T-helper 2 cell treated with Interferon-gamma antibody and Interleukin-4, amounts not matched to agents 5 μg/mL and 100 μg/mL, for 36 hours (primary cell): ENCODE results near the gene TNFRSF12A.

Experiments
- DNase-seq: peaks from one replicate; pipeline ENCODE4 v3.0.0; 2021; ENCODE audit warnings: low spot score
- H3K27ac Mint-ChIP-seq: one replicate; pipeline ENCODE4 v1.8.0; 2021; ENCODE audit warnings: mild to moderate bottlenecking, mixed read lengths
- H3K27me3 Mint-ChIP-seq: one replicate; pipeline ENCODE4 v1.8.0; 2021; ENCODE audit warnings: low read depth, mixed read lengths
- H3K36me3 Mint-ChIP-seq: one replicate; pipeline ENCODE4 v1.8.0; 2021; ENCODE audit warnings: low read depth, mixed read lengths
- H3K4me1 Mint-ChIP-seq: one replicate; pipeline ENCODE4 v1.8.0; 2021; ENCODE audit warnings: low read depth, mixed read lengths
- H3K4me3 Mint-ChIP-seq: one replicate; pipeline ENCODE4 v1.8.0; 2022; ENCODE audit warnings: mild to moderate bottlenecking, moderate library complexity, mixed read lengths
- H3K9me3 Mint-ChIP-seq: one replicate; pipeline ENCODE4 v1.8.0; 2021; ENCODE audit warnings: mixed read lengths

The TNFRSF12A gene

GRCh38 chr16:3020247-3020603 is at the start of gene TNFRSF12A:
Gene TNFRSF12A, plus strand, starts transcription at chr16:3020368. Its CDS starts 30 bp downstream, at chr16:3020398.
- Mint-ChIP-seq H3K4me1 (peaks cover 36% of the 10 kb centered on the region), H3K36me3 (peaks cover 7% of the 10 kb centered on the region), H3K27ac (peak within 1 kb of the TSS; percentile 71), H3K4me3 (peak within 1 kb of the TSS; percentile 90), H3K9me3 (no peaks in the 10 kb centered on the region), H3K27me3 (peaks cover 8% of the 10 kb centered on the region)
- peak; percentile 78 for DNase-seq

GRCh38 chr16:2970563-2970962 is 49.6 kb upstream of the TNFRSF12A start:
- no peak for DNase-seq
- Mint-ChIP-seq H3K36me3 (peaks cover 14% of the 10 kb centered on the region), H3K27me3 (peaks cover 12% of the 10 kb centered on the region), H3K4me1 (peaks cover 15% of the 10 kb centered on the region), H3K4me3 (peak overlapping the region; percentile 78), H3K9me3 (no peaks in the 10 kb centered on the region), H3K27ac (peak overlapping the region; percentile 49)

- Mint-ChIP-seq H3K4me3 (peak overlapping the region; percentile 78), H3K36me3 (peaks cover 14% of the 10 kb centered on the region), H3K27ac (peak overlapping the region; percentile 49)
Measured at GRCh38 chr16:2971134-2971984, 48.8 kb upstream of the TNFRSF12A start.

GRCh38 chr16:2971985-2972784 is 48.0 kb upstream of the TNFRSF12A start:
- no peak for DNase-seq
- H3K9me3 Mint-ChIP-seq, result no peaks in the 10 kb centered on the region
- peaks cover 15% of the 10 kb centered on the region for H3K4me1 Mint-ChIP-seq
- peaks cover 18% of the 10 kb centered on the region for H3K36me3 Mint-ChIP-seq
- peaks cover 8% of the 10 kb centered on the region for H3K27me3 Mint-ChIP-seq
- peak overlapping the region; percentile 63 for H3K27ac Mint-ChIP-seq
- H3K4me3 Mint-ChIP-seq, result peak overlapping the region; percentile 17

More at GRCh38 chr16:2971134-2971984, 48.8 kb upstream of the TNFRSF12A start:
- DNase-seq, result no peak
- peaks cover 8% of the 10 kb centered on the region for H3K27me3 Mint-ChIP-seq
- H3K9me3 Mint-ChIP-seq, result no peaks in the 10 kb centered on the region
- peaks cover 15% of the 10 kb centered on the region for H3K4me1 Mint-ChIP-seq

GRCh38 chr16:2973093-2973492 is 47.1 kb upstream of the TNFRSF12A start:
- DNase-seq, result no peak
- peaks cover 5% of the 10 kb centered on the region for H3K27me3 Mint-ChIP-seq
- no peaks in the 10 kb centered on the region for H3K9me3 Mint-ChIP-seq
- peaks cover 15% of the 10 kb centered on the region for H3K4me1 Mint-ChIP-seq
- no peak overlapping the region for H3K27ac Mint-ChIP-seq
- peaks cover 23% of the 10 kb centered on the region for H3K36me3 Mint-ChIP-seq
- no peak overlapping the region for H3K4me3 Mint-ChIP-seq

- peaks cover 23% of the 10 kb centered on the region for H3K36me3 Mint-ChIP-seq
- H3K9me3 Mint-ChIP-seq, result no peaks in the 10 kb centered on the region
- DNase-seq, result no peak
- H3K27ac Mint-ChIP-seq, result no peak overlapping the region
- H3K27me3 Mint-ChIP-seq, result no peaks in the 10 kb centered on the region
- peaks cover 9% of the 10 kb centered on the region for H3K4me1 Mint-ChIP-seq
- no peak overlapping the region for H3K4me3 Mint-ChIP-seq
Measured at GRCh38 chr16:2973605-2974318, 46.4 kb upstream of the TNFRSF12A start.

- Mint-ChIP-seq H3K36me3 (peaks cover 25% of the 10 kb centered on the region), H3K4me1 (peaks cover 11% of the 10 kb centered on the region), H3K27me3 (no peaks in the 10 kb centered on the region), H3K27ac (no peak overlapping the region), H3K9me3 (no peaks in the 10 kb centered on the region), H3K4me3 (no peak overlapping the region)
- DNase-seq, result no peak
Measured at GRCh38 chr16:2974319-2975056, 45.7 kb upstream of the TNFRSF12A start.

GRCh38 chr16:2975161-2975795 is 44.9 kb upstream of the TNFRSF12A start:
- Mint-ChIP-seq H3K27ac (no peak overlapping the region), H3K9me3 (no peaks in the 10 kb centered on the region), H3K4me3 (no peak overlapping the region), H3K27me3 (no peaks in the 10 kb centered on the region), H3K36me3 (peaks cover 25% of the 10 kb centered on the region), H3K4me1 (peaks cover 11% of the 10 kb centered on the region)
- DNase-seq, result no peak

GRCh38 chr16:2976201-2976600 is 44.0 kb upstream of the TNFRSF12A start:
- H3K27me3 Mint-ChIP-seq, result no peaks in the 10 kb centered on the region
- no peak for DNase-seq
- H3K9me3 Mint-ChIP-seq, result no peaks in the 10 kb centered on the region
- H3K4me1 Mint-ChIP-seq, result peaks cover 4% of the 10 kb centered on the region
- H3K27ac Mint-ChIP-seq, result no peak overlapping the region
- H3K36me3 Mint-ChIP-seq, result peaks cover 21% of the 10 kb centered on the region
- no peak overlapping the region for H3K4me3 Mint-ChIP-seq

- Mint-ChIP-seq H3K4me1 (peaks cover 6% of the 10 kb centered on the region), H3K36me3 (peaks cover 21% of the 10 kb centered on the region), H3K4me3 (no peak overlapping the region), H3K27ac (no peak overlapping the region), H3K27me3 (no peaks in the 10 kb centered on the region), H3K9me3 (no peaks in the 10 kb centered on the region)
- DNase-seq, result no peak
Measured at GRCh38 chr16:2976673-2977072, 43.5 kb upstream of the TNFRSF12A start.

- Mint-ChIP-seq H3K36me3 (peaks cover 16% of the 10 kb centered on the region), H3K27me3 (no peaks in the 10 kb centered on the region), H3K9me3 (no peaks in the 10 kb centered on the region), H3K27ac (no peak overlapping the region), H3K4me3 (no peak overlapping the region), H3K4me1 (peaks cover 12% of the 10 kb centered on the region)
- no peak for DNase-seq
Measured at GRCh38 chr16:2977440-2977839, 42.7 kb upstream of the TNFRSF12A start.

GRCh38 chr16:2979669-2980226 is 40.4 kb upstream of the TNFRSF12A start:
- Mint-ChIP-seq H3K4me3 (peak overlapping the region; percentile 91), H3K27me3 (no peaks in the 10 kb centered on the region), H3K9me3 (no peaks in the 10 kb centered on the region), H3K27ac (peak overlapping the region; percentile 93), H3K36me3 (peaks cover 12% of the 10 kb centered on the region), H3K4me1 (peaks cover 15% of the 10 kb centered on the region)
- DNase-seq, result no peak
